ENCODE measurements around the gene ZDHHC5.

DNA sequence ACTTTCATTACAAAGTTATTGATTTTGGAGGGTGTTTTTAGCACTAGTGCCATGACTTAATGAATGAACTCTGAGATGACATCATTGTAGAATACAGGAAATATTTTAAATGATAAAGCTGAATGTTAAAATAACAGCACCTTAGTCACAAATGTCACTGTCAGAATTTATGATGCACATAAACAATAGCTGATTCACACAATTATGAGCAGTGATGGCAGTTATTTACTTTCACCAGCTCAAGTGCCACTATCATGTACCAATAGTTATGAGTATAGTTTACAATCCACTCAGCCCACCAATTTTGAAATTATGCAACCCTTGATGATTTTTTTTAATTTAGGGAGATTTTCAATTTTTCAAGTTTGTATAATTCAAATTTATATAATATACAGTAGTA lies 47.4 kb upstream of the ZDHHC5 start:
- TF ChIP-seq, protein P1, sequence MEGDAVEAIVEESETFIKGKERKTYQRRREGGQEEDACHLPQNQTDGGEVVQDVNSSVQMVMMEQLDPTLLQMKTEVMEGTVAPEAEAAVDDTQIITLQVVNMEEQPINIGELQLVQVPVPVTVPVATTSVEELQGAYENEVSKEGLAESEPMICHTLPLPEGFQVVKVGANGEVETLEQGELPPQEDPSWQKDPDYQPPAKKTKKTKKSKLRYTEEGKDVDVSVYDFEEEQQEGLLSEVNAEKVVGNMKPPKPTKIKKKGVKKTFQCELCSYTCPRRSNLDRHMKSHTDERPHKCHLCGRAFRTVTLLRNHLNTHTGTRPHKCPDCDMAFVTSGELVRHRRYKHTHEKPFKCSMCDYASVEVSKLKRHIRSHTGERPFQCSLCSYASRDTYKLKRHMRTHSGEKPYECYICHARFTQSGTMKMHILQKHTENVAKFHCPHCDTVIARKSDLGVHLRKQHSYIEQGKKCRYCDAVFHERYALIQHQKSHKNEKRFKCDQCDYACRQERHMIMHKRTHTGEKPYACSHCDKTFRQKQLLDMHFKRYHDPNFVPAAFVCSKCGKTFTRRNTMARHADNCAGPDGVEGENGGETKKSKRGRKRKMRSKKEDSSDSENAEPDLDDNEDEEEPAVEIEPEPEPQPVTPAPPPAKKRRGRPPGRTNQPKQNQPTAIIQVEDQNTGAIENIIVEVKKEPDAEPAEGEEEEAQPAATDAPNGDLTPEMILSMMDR (conservative IDR thresholded peaks at IDR 0.05; ENCODE audit: low read length) = no peak
- TF ChIP-seq EZH2phosphoT487 (IDR thresholded peaks at IDR 0.05; ENCODE audit: borderline replicate concordance) = no peak
